ENCODE measurements around the gene SLC35G2.
"Not testable (repeated sequence)": the region's sequence is repeated elsewhere in the genome, so short reads cannot be mapped to it uniquely, and the experiment has no call there.

The SLC35G2 gene

GRCh38 chr3:136790786-136791185 is 28.1 kb upstream of the SLC35G2 start:
- no peaks in the 10 kb centered on the region for H3K4me1 ChIP-seq (ENCODE audit: control insufficient read depth in 1 of 2, insufficient read depth in 2 of 2, low read length in 2 of 2)
- no peak overlapping the region for H2BK120ac ChIP-seq (ENCODE audit: insufficient read depth, low read length, poor library complexity)
- H2BK12ac ChIP-seq (ENCODE audit: low read length) = no peak overlapping the region
- DNase-seq = no peak
- H2BK5ac ChIP-seq (ENCODE audit: low read depth, low read length, poor library complexity) = no peak overlapping the region
- no peak overlapping the region for H3K27ac ChIP-seq (ENCODE audit: low read depth, low read length)
- no peaks in the 10 kb centered on the region for H3K79me1 ChIP-seq (ENCODE audit: low read length)
- WGBS (ENCODE audit: extremely low coverage, insufficient coverage, insufficient read length) = no CpG with 5 or more reads among the region's 3 CpGs
- H4K91ac ChIP-seq (ENCODE audit: low read depth, low read length) = no peak overlapping the region
- H3K9me3 ChIP-seq (ENCODE audit: insufficient read depth, low read depth, low read length) = no peaks in the 10 kb centered on the region
- no peak overlapping the region for H4K12ac ChIP-seq (ENCODE audit: low read depth, low read length)
- no peak overlapping the region for H3K18ac ChIP-seq (ENCODE audit: low read length)
- H3K27me3 ChIP-seq (ENCODE audit: insufficient read depth, low read length) = no peaks in the 10 kb centered on the region
- H4K8ac ChIP-seq (ENCODE audit: low read depth, low read length) = no peak overlapping the region
- H3K36me3 ChIP-seq (ENCODE audit: control insufficient read depth in 1 of 2, insufficient read depth in 2 of 2, low read length in 2 of 2) = no peaks in the 10 kb centered on the region
- no peak overlapping the region for H3K14ac ChIP-seq (ENCODE audit: low read length)
- no peaks in the 10 kb centered on the region for H3K79me2 ChIP-seq (ENCODE audit: control insufficient read depth, insufficient read depth, low read length, poor library complexity)
- no peak overlapping the region for H3K4me2 ChIP-seq (ENCODE audit: low read length)
- no peak overlapping the region for H2AK5ac ChIP-seq (ENCODE audit: low read length)
- H3K4me3 ChIP-seq (ENCODE audit: low read depth, low read length) = no peak overlapping the region
- no peak overlapping the region for H2AFZ ChIP-seq (ENCODE audit: insufficient read depth, low read length, poor library complexity)
- no peak overlapping the region for H3K9ac ChIP-seq (ENCODE audit: low read length)
- no peak overlapping the region for H3K4ac ChIP-seq (ENCODE audit: low read depth, low read length)
- no peak overlapping the region for H3K23ac ChIP-seq (ENCODE audit: low read length)

- Histone ChIP-seq H3K79me2 (ENCODE audit: control insufficient read depth, insufficient read depth, low read length, poor library complexity) (no peaks in the 10 kb centered on the region), H3K4me3 (ENCODE audit: low read depth, low read length) (no peak overlapping the region), H2BK5ac (ENCODE audit: low read depth, low read length, poor library complexity) (no peak overlapping the region), H3K18ac (ENCODE audit: low read length) (no peak overlapping the region), H3K23ac (ENCODE audit: low read length) (no peak overlapping the region), H4K91ac (ENCODE audit: low read depth, low read length) (no peak overlapping the region), H3K27me3 (ENCODE audit: insufficient read depth, low read length) (no peaks in the 10 kb centered on the region), H3K4me1 (ENCODE audit: control insufficient read depth in 1 of 2, insufficient read depth in 2 of 2, low read length in 2 of 2) (no peaks in the 10 kb centered on the region), H3K79me1 (ENCODE audit: low read length) (no peaks in the 10 kb centered on the region), H3K36me3 (ENCODE audit: control insufficient read depth in 1 of 2, insufficient read depth in 2 of 2, low read length in 2 of 2) (no peaks in the 10 kb centered on the region), H3K27ac (ENCODE audit: low read depth, low read length) (no peak overlapping the region), H3K4ac (ENCODE audit: low read depth, low read length) (no peak overlapping the region), H2BK12ac (ENCODE audit: low read length) (no peak overlapping the region), H2AFZ (ENCODE audit: insufficient read depth, low read length, poor library complexity) (no peak overlapping the region), H2BK120ac (ENCODE audit: insufficient read depth, low read length, poor library complexity) (no peak overlapping the region), H3K9me3 (ENCODE audit: insufficient read depth, low read depth, low read length) (no peaks in the 10 kb centered on the region), H3K9ac (ENCODE audit: low read length) (no peak overlapping the region), H3K4me2 (ENCODE audit: low read length) (no peak overlapping the region), H4K12ac (ENCODE audit: low read depth, low read length) (no peak overlapping the region), H2AK5ac (ENCODE audit: low read length) (no peak overlapping the region), H4K8ac (ENCODE audit: low read depth, low read length) (no peak overlapping the region), H3K14ac (ENCODE audit: low read length) (no peak overlapping the region)
- no peak for DNase-seq
- no CpG with 5 or more reads among the region's 4 CpGs for WGBS (ENCODE audit: extremely low coverage, insufficient coverage, insufficient read length)
These were observed 26.2 kb upstream of the SLC35G2 start for GRCh38 chr3:136792556-136793330.

- not testable (repeated sequence) for H4K12ac ChIP-seq (ENCODE audit: low read depth, low read length); H3K14ac ChIP-seq (ENCODE audit: low read length); H2AK5ac ChIP-seq (ENCODE audit: low read length); H3K4me3 ChIP-seq (ENCODE audit: low read depth, low read length); H3K23ac ChIP-seq (ENCODE audit: low read length); H3K36me3 ChIP-seq (ENCODE audit: control insufficient read depth in 1 of 2, insufficient read depth in 2 of 2, low read length in 2 of 2); H3K27me3 ChIP-seq (ENCODE audit: insufficient read depth, low read length); H2BK5ac ChIP-seq (ENCODE audit: low read depth, low read length, poor library complexity); H3K79me2 ChIP-seq (ENCODE audit: control insufficient read depth, insufficient read depth, low read length, poor library complexity); H3K9me3 ChIP-seq (ENCODE audit: insufficient read depth, low read depth, low read length); H3K27ac ChIP-seq (ENCODE audit: low read depth, low read length); H4K8ac ChIP-seq (ENCODE audit: low read depth, low read length); H2AFZ ChIP-seq (ENCODE audit: insufficient read depth, low read length, poor library complexity); H3K4me1 ChIP-seq (ENCODE audit: control insufficient read depth in 1 of 2, insufficient read depth in 2 of 2, low read length in 2 of 2); H3K79me1 ChIP-seq (ENCODE audit: low read length); H3K4me2 ChIP-seq (ENCODE audit: low read length); H2BK120ac ChIP-seq (ENCODE audit: insufficient read depth, low read length, poor library complexity); DNase-seq; H3K4ac ChIP-seq (ENCODE audit: low read depth, low read length); H3K18ac ChIP-seq (ENCODE audit: low read length); H3K9ac ChIP-seq (ENCODE audit: low read length); H4K91ac ChIP-seq (ENCODE audit: low read depth, low read length); H2BK12ac ChIP-seq (ENCODE audit: low read length)
- no CpG with 5 or more reads among the region's 10 CpGs for WGBS (ENCODE audit: extremely low coverage, insufficient coverage, insufficient read length)
These were observed 17.8 kb upstream of the SLC35G2 start for GRCh38 chr3:136801146-136801545.

- no peaks in the 10 kb centered on the region for H3K79me2 ChIP-seq (ENCODE audit: control insufficient read depth, insufficient read depth, low read length, poor library complexity)
- H3K4me2 ChIP-seq (ENCODE audit: low read length) = no peak overlapping the region
- H4K12ac ChIP-seq (ENCODE audit: low read depth, low read length) = no peak overlapping the region
- H3K18ac ChIP-seq (ENCODE audit: low read length) = no peak overlapping the region
- peaks cover 0 to 6% of the 10 kb centered on the region in 2 experiments for H3K4me1 ChIP-seq (ENCODE audit: control insufficient read depth in 1 of 2, insufficient read depth in 2 of 2, low read length in 2 of 2)
- H3K4ac ChIP-seq (ENCODE audit: low read depth, low read length) = no peak overlapping the region
- H3K36me3 ChIP-seq (ENCODE audit: control insufficient read depth in 1 of 2, insufficient read depth in 2 of 2, low read length in 2 of 2) = no peaks in the 10 kb centered on the region
- H3K9ac ChIP-seq (ENCODE audit: low read length) = no peak overlapping the region
- no peak overlapping the region for H2BK12ac ChIP-seq (ENCODE audit: low read length)
- no peak overlapping the region for H3K4me3 ChIP-seq (ENCODE audit: low read depth, low read length)
- H3K27ac ChIP-seq (ENCODE audit: low read depth, low read length) = no peak overlapping the region
- WGBS (ENCODE audit: extremely low coverage, insufficient coverage, insufficient read length) = no CpG with 5 or more reads among the region's 5 CpGs
- no peaks in the 10 kb centered on the region for H3K9me3 ChIP-seq (ENCODE audit: insufficient read depth, low read depth, low read length)
- H3K23ac ChIP-seq (ENCODE audit: low read length) = no peak overlapping the region
- no peak overlapping the region for H4K91ac ChIP-seq (ENCODE audit: low read depth, low read length)
- no peak overlapping the region for H2BK5ac ChIP-seq (ENCODE audit: low read depth, low read length, poor library complexity)
- no peak overlapping the region for H2AFZ ChIP-seq (ENCODE audit: insufficient read depth, low read length, poor library complexity)
- no peak overlapping the region for H3K14ac ChIP-seq (ENCODE audit: low read length)
- no peaks in the 10 kb centered on the region for H3K27me3 ChIP-seq (ENCODE audit: insufficient read depth, low read length)
- no peak overlapping the region for H2BK120ac ChIP-seq (ENCODE audit: insufficient read depth, low read length, poor library complexity)
- no peak for DNase-seq
- H4K8ac ChIP-seq (ENCODE audit: low read depth, low read length) = no peak overlapping the region
- no peak overlapping the region for H2AK5ac ChIP-seq (ENCODE audit: low read length)
- no peaks in the 10 kb centered on the region for H3K79me1 ChIP-seq (ENCODE audit: low read length)
These were observed 16.4 kb upstream of the SLC35G2 start for GRCh38 chr3:136802481-136802996.

Measured in trophoblast cell (in vitro differentiated cells and primary cell).